Purkinje cell (primary cell): ENCODE measurements around the gene GPR151. TPM values are rescaled to one million over a fixed set of nuclear protein-coding genes. Genes with fewer than 3 reads are reported as not detected.

Source experiments
- polyA plus RNA-seq: library from polyadenylated mRNA; unstranded; fragments of >200 nt; fragmentation: Nextera tagmentation; gene quantifications from 2 replicates; pipeline ENCODE4 v1.2.1, GENCODE V29; 2014

The GPR151 gene
- polyA plus RNA-seq: not detected in 2 replicates

DNA sequence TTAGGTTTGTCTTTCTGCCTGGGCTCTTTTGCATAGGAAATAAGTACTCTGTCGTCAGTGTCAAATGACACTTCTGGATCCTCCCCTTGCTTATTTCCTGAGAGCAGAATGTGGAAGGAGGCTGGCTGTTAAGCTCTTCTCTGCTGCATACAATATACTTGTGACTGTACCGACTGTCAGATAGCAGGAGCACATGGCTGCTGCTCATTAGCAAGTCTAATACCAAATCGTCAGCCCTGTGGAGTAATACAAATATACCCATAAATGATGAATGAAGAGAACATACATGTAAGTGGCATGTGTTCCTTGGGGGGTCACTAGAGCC lies at the start of gene GPR151:
TSS of gene GPR151 (minus strand) at position 40 of the 325 bp plus-strand sequence. CDS start 77 bp downstream, outside the sequence.

Other genes starting within 250 kb of the GPR151 start
- gene POU4F3, start 177.4 kb downstream of the GPR151 start, polyA plus RNA-seq: not detected in 2 replicates
- gene TCERG1, start 68.9 kb downstream of the GPR151 start, polyA plus RNA-seq: 81.0 and 81.6 TPM in 2 replicates